Tibial nerve (tissue), 4 donors: Measurements from ENCODE around the gene GAREM2. TPM values are rescaled to one million over a fixed set of nuclear protein-coding genes. Genes with fewer than 3 reads are reported as not detected.
"Not testable (repeated sequence)": the region's sequence is repeated elsewhere in the genome, so short reads cannot be mapped to it uniquely, and the experiment has no call there.

ENCODE experiments used
- DNase-seq, 2 donors: peaks; one replicate each; pipeline ENCODE4 v3.0.0-alpha.2; 2019; ENCODE audit warnings: low spot score in 2 of 2
- H3K27ac ChIP-seq, 4 donors: fragments of 200-600 bp; sonication (generic) in 3 of 4; one replicate each; pipeline ENCODE4 v1.5.1; 2017 to 2019; ENCODE audit warnings: mild to moderate bottlenecking in 1 of 4
- H3K27me3 ChIP-seq, 2 donors: fragments of 200-600 bp; sonication (generic) in 1 of 2; one replicate each; pipeline versions ENCODE4 v1.5.1 to v1.6.0; 2017 to 2019
- H3K36me3 ChIP-seq, 3 donors: fragments of 200-600 bp; sonication (generic); one replicate each; pipeline ENCODE4 v1.5.1; 2018 to 2019
- H3K4me1 ChIP-seq, 4 donors: fragments of 200-600 bp; sonication (generic) in 3 of 4; one replicate each; pipeline ENCODE4 v1.5.1; 2017 to 2019
- H3K4me3 ChIP-seq, 4 donors: fragments of 200-600 bp; sonication (generic) in 3 of 4; one replicate each; pipeline ENCODE4 v1.5.1; 2017 to 2019; ENCODE audit warnings: mild to moderate bottlenecking in 1 of 4, moderate library complexity in 1 of 4
- H3K9me3 ChIP-seq, 4 donors: fragments of 200-600 bp; sonication (generic) in 3 of 4; one replicate each; pipeline ENCODE4 v1.5.1; 2017 to 2019
- EP300 ChIP-seq, 2 donors: sonication (generic); formaldehyde crosslinking; IDR thresholded peaks; one replicate each; pipeline ENCODE4 v1.6.1; 2017; ENCODE audit warnings: antibody characterized with exemption in 2 of 2, mild to moderate bottlenecking in 1 of 2
- POLR2A ChIP-seq, 2 donors: fragments of 450-650 bp; IDR thresholded peaks; one replicate each; pipeline ENCODE4 v1.6.1; 2017; ENCODE audit warnings: antibody characterized with exemption in 2 of 2, mild to moderate bottlenecking in 2 of 2, moderate library complexity in 2 of 2
- WGBS, 2 donors: methylation state at CpG; one replicate each; pipeline ENCODE4 v1.1.5; 2018; 5-methylcytosine and 5-hydroxymethylcytosine counted together
- total RNA-seq, 4 donors: library from RNA; depleted of rRNA; stranded (reverse); fragments of >200 nt; gene quantifications; one replicate each; pipeline ENCODE4 v1.1.0, GENCODE V29; 2016
- TF ChIP-seq, protein P1 (sequence below), 5 experiments: fragments of 200-600 bp in 3 of 5; fragments of 450-650 bp in 2 of 5; sonication (generic) in 3 of 5; IDR thresholded peaks; one replicate each; pipeline ENCODE4 v1.5.1; 2016 to 2019; ENCODE audit warnings: antibody characterized with exemption in 5 of 5, mild to moderate bottlenecking in 3 of 5, moderate library complexity in 2 of 5

The GAREM2 gene
- total RNA-seq, 4 donors from 2014 or later, result 1.5 to 4.7 (median 3.2) TPM

DNA sequence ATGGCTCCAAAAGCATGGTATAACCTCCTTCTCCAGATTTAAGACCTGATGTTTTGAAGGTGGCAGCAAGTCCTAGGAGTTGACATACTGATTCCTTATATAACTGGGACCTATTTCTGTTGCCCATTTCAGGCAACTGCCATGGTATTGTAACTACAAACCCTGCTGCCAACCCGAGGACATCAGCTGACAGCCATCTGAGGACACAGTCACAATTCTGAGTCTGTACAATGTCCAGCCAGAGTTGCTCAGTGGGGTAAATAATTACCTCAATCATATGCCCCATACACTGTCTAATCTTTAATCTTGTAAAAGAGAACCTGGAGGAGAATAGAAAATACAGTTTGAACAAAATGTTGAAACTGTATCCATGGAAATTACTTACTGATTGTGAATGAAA is 8.7 kb upstream of the GAREM2 start:
- no peak for DNase-seq
- H3K27me3 ChIP-seq, result no peaks in the 10 kb centered on the region
- H3K4me1 ChIP-seq, result no peaks in the 10 kb centered on the region
- no peak overlapping the region for H3K4me3 ChIP-seq
- TF ChIP-seq POLR2A (IDR thresholded peaks at IDR 0.05), result no peak
- TF ChIP-seq, protein P1, sequence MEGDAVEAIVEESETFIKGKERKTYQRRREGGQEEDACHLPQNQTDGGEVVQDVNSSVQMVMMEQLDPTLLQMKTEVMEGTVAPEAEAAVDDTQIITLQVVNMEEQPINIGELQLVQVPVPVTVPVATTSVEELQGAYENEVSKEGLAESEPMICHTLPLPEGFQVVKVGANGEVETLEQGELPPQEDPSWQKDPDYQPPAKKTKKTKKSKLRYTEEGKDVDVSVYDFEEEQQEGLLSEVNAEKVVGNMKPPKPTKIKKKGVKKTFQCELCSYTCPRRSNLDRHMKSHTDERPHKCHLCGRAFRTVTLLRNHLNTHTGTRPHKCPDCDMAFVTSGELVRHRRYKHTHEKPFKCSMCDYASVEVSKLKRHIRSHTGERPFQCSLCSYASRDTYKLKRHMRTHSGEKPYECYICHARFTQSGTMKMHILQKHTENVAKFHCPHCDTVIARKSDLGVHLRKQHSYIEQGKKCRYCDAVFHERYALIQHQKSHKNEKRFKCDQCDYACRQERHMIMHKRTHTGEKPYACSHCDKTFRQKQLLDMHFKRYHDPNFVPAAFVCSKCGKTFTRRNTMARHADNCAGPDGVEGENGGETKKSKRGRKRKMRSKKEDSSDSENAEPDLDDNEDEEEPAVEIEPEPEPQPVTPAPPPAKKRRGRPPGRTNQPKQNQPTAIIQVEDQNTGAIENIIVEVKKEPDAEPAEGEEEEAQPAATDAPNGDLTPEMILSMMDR (IDR thresholded peaks at IDR 0.05), result no peak
- no peak for TF ChIP-seq EP300 (IDR thresholded peaks at IDR 0.05)
- WGBS, 2 donors, result 38 to 43% methylated on average over 1 of the region's 1 CpG
- no peaks in the 10 kb centered on the region for H3K36me3 ChIP-seq
- no peaks in the 10 kb centered on the region for H3K9me3 ChIP-seq
- H3K27ac ChIP-seq, result no peak overlapping the region

DNA sequence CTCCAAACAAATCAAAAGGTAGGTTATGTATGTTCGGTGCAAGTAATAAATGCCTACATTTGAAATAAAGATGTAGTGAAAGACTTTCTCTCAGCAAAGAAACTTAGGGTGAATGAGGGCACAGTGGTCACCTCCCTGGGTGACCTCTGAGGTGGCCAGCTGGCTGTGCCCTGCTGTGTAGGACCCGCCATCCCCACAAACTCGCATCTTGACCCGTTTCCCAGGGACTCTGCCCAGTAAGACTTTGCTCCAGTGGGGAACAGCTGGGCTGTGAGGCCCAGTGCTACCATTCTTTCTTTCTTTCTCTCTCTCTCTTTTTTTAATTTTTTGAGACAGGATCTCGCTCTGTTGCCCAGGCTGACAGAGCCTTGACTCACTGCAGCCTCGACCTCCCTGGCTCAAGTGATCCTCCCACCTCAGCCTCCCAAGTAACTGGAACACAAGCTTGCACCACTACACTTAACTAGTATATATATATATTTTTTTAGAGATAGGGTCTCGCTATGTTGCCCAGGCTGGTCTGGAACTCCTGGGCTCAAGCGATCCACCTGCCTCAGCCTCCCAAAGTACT is 8.2 kb upstream of the GAREM2 start:
- H3K27ac ChIP-seq, result no peak overlapping the region
- TF ChIP-seq EP300 (IDR thresholded peaks at IDR 0.05), result no peak
- no peak for TF ChIP-seq POLR2A (IDR thresholded peaks at IDR 0.05)
- TF ChIP-seq, protein P1 (IDR thresholded peaks at IDR 0.05), result no peak
- WGBS, 2 donors, result 86 to 89% methylated on average over 8 of the region's 8 CpGs
- DNase-seq, result no peak
- no peaks in the 10 kb centered on the region for H3K9me3 ChIP-seq
- no peaks in the 10 kb centered on the region for H3K27me3 ChIP-seq
- no peak overlapping the region for H3K4me3 ChIP-seq
- no peaks in the 10 kb centered on the region for H3K36me3 ChIP-seq
- H3K4me1 ChIP-seq, result no peaks in the 10 kb centered on the region

DNA sequence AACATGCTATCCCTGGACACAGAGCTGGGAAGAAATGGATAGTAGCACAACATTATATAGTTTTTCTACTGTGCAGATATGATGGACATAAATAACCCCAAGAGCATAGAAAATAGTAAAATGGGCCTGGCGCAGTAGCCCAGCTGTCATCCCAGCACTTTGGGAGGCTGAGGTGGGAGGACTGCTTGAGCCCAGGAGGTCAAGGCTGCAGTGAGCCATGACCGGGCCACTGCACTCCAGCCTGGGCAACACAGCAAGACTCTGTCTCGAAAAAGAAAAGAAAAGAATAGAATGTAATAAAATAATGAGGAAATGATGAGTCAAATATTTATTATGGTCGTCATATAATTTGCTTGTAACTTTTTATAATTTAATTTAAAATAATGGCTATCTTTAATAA is 7.5 kb upstream of the GAREM2 start:
- Histone ChIP-seq H3K27me3 (no peaks in the 10 kb centered on the region), H3K27ac (no peak overlapping the region), H3K36me3 (no peaks in the 10 kb centered on the region), H3K9me3 (no peaks in the 10 kb centered on the region), H3K4me3 (no peak overlapping the region), H3K4me1 (no peaks in the 10 kb centered on the region)
- TF ChIP-seq EP300 (IDR thresholded peaks at IDR 0.05) (no peak), POLR2A (IDR thresholded peaks at IDR 0.05) (no peak)
- TF ChIP-seq, protein P1 (IDR thresholded peaks at IDR 0.05), result no peak
- 81 to 86% methylated on average over 4 of the region's 4 CpGs for WGBS, 2 donors
- no peak for DNase-seq

DNA sequence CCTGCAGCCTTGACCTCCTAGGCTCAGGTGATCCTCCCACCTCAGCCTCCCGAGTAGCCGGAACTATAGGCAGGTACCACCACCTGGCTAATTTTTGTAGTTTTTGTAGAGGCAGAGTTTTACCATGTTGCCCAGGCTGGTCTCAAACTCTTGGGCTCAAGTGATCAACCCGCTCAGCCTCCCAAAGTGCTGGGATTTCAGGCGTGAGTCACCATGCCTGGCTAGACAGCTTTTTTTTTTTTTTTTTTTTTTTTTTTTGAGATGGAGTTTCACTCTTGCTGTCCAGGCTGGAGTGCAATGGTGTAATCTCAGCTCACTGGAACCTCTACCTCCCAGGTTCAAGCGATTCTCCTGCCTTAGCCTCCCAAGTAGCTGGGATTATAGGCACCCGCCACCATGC is 6.3 kb upstream of the GAREM2 start:
- 91 to 96% methylated on average over 6 of the region's 6 CpGs for WGBS, 2 donors
- DNase-seq, H3K4me1 ChIP-seq: not testable (repeated sequence)

DNA sequence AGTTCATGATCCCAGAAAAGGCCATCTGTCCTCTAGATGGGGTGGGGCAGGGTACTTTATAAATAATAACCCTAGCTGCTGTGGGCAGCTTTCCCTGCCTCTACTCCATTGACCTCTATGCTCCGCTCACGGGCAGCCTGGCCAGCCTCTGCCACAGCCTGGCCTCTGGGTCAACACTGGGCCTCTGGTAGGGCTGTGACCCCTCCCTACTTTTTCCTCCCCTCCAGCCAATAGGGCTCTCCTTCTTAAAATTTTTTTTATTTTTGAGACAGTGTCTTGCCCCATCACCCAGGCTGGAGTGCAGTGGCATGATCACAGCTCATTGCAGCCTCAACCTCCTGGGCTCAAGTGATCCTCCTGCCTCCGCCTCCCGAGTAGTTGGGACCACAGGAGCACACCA is 4.1 kb upstream of the GAREM2 start:
- H3K9me3 ChIP-seq, result no peaks in the 10 kb centered on the region
- peaks cover 0 to 23% of the 10 kb centered on the region in 2 donors for H3K27me3 ChIP-seq
- WGBS, 2 donors, result 81 to 83% methylated on average over 4 of the region's 4 CpGs
- TF ChIP-seq POLR2A (IDR thresholded peaks at IDR 0.05) (no peak), EP300 (IDR thresholded peaks at IDR 0.05) (no peak)
- TF ChIP-seq, protein P1 (IDR thresholded peaks at IDR 0.05), result no peak
- DNase-seq, result no peak
- peaks cover 0 to 15% (median 8%) of the 10 kb centered on the region in 4 donors for H3K4me1 ChIP-seq
- H3K27ac ChIP-seq, result no peak overlapping the region
- no peak overlapping the region for H3K4me3 ChIP-seq
- no peaks in the 10 kb centered on the region for H3K36me3 ChIP-seq

More for the DNA sequence above, 6.3 kb upstream of the GAREM2 start:
- not testable (repeated sequence) for H3K27ac ChIP-seq, H3K9me3 ChIP-seq, H3K36me3 ChIP-seq, H3K27me3 ChIP-seq, H3K4me3 ChIP-seq

DNA sequence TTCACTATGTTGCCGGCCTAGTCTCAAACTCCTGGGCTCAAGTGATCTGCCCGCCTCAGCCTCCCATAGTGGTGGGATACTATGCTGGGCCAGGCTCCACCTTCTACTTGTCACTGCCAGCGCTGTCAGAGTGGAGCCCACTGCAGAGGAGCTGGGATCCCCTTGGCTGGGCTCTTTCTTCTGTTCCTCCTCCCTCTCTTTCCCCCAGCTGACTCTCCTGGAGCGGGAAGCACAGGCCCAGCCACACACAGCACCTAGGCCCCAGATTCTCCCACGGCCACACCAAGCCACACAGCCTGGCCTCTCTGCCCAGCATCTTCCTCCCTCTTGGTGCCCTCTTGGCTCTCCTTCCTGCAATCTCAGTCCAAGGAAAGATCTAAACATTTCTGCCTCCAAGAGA is 3.7 kb upstream of the GAREM2 start:
- Histone ChIP-seq H3K9me3 (no peaks in the 10 kb centered on the region), H3K27ac (no peak overlapping the region), H3K4me1 (peaks cover 0 to 20% (median 10%) of the 10 kb centered on the region in 4 donors), H3K36me3 (no peaks in the 10 kb centered on the region), H3K4me3 (no peak overlapping the region), H3K27me3 (peaks cover 0 to 27% of the 10 kb centered on the region in 2 donors)
- WGBS, 2 donors, result 90 to 97% methylated on average over 5 of the region's 5 CpGs
- TF ChIP-seq, protein P1 (IDR thresholded peaks at IDR 0.05), result no peak
- no peak for TF ChIP-seq EP300 (IDR thresholded peaks at IDR 0.05)
- TF ChIP-seq POLR2A (IDR thresholded peaks at IDR 0.05), result no peak
- DNase-seq, result no peak
